Mesenchymal stem cell (in vitro differentiated cells and primary cell): Measurements from ENCODE around the gene SHF.

Source experiments
- DNase-seq: peaks from one replicate; pipeline ENCODE4 v3.0.0-alpha.2; 2013
- H2AFZ ChIP-seq: one replicate; pipeline ENCODE4 v1.6.1; 2013; ENCODE audit warnings: low read depth, mild to moderate bottlenecking, control low read depth, inconsistent platforms, low read length, moderate library complexity
- H2AK5ac ChIP-seq: 2 replicates; pipeline ENCODE4 v1.6.1; 2013; ENCODE audit warnings: low read length, moderate library complexity, mild to moderate bottlenecking, inconsistent platforms; ENCODE audit not compliant: severe bottlenecking
- H2BK120ac ChIP-seq: one replicate; pipeline ENCODE4 v1.6.1; 2013; ENCODE audit warnings: low read depth, mild to moderate bottlenecking, inconsistent platforms, low read length, moderate library complexity
- H2BK12ac ChIP-seq, 2 experiments: one replicate each; pipeline ENCODE4 v1.6.1; 2013; ENCODE audit warnings: inconsistent platforms in 2 of 2, low read length in 2 of 2, mild to moderate bottlenecking in 2 of 2, moderate library complexity in 2 of 2, control low read depth in 1 of 2
- H2BK15ac ChIP-seq: one replicate; pipeline ENCODE4 v1.6.1; 2013; ENCODE audit warnings: mild to moderate bottlenecking, low read depth, inconsistent platforms; ENCODE audit not compliant: poor library complexity, severe bottlenecking
- H2BK5ac ChIP-seq: 2 replicates; pipeline ENCODE4 v1.6.1; 2013; ENCODE audit warnings: low read depth, mild to moderate bottlenecking, low read length, control low read depth, inconsistent platforms; ENCODE audit not compliant: poor library complexity, severe bottlenecking
- H3K14ac ChIP-seq, 2 experiments: one replicate each; pipeline ENCODE4 v1.6.1; 2013; ENCODE audit warnings: inconsistent platforms in 2 of 2, low read length in 2 of 2, control low read depth in 1 of 2, mild to moderate bottlenecking in 1 of 2, moderate library complexity in 1 of 2
- H3K18ac ChIP-seq, 2 experiments: one replicate each; pipeline ENCODE4 v1.6.1; 2013; ENCODE audit warnings: inconsistent platforms in 2 of 2, low read length in 2 of 2, control low read depth in 1 of 2, low read depth in 1 of 2, mild to moderate bottlenecking in 1 of 2
- H3K23ac ChIP-seq, 2 experiments: one replicate each; pipeline ENCODE4 v1.6.1; 2013; ENCODE audit warnings: inconsistent platforms in 2 of 2, low read length in 2 of 2, mild to moderate bottlenecking in 2 of 2, moderate library complexity in 2 of 2, control low read depth in 1 of 2
- H3K27ac ChIP-seq: 2 replicates; pipeline ENCODE4 v1.5.1; 2013; ENCODE audit warnings: mild to moderate bottlenecking, moderate library complexity, low read length, control low read depth, inconsistent platforms; ENCODE audit not compliant: poor library complexity, severe bottlenecking
- H3K27me3 ChIP-seq, 2 experiments: 2 replicates each; pipeline versions ENCODE4 v1.6.1 to v1.7.0; 2013; ENCODE audit warnings: low read length in 2 of 2, mild to moderate bottlenecking in 2 of 2, moderate library complexity in 2 of 2, control low read depth in 1 of 2, inconsistent platforms in 1 of 2; ENCODE audit not compliant: control insufficient read depth in 1 of 2, insufficient read depth in 1 of 2
- H3K36me3 ChIP-seq, 2 experiments: 2 replicates each; pipeline versions ENCODE4 v1.6.1 to v1.7.0; 2013; ENCODE audit warnings: low read length in 2 of 2, control low read depth in 1 of 2, inconsistent platforms in 1 of 2, low read depth in 1 of 2, mild to moderate bottlenecking in 1 of 2; ENCODE audit not compliant: insufficient read depth in 2 of 2, control insufficient read depth in 1 of 2
- H3K4ac ChIP-seq, 2 experiments: one replicate each; pipeline ENCODE4 v1.6.1; 2013; ENCODE audit warnings: inconsistent platforms in 2 of 2, low read length in 2 of 2, mild to moderate bottlenecking in 2 of 2, moderate library complexity in 2 of 2, control low read depth in 1 of 2, low read depth in 1 of 2
- H3K4me1 ChIP-seq: 2 replicates; pipeline ENCODE4 v1.6.1; 2013; ENCODE audit warnings: low read depth, low read length, control low read depth; ENCODE audit not compliant: control insufficient read depth, insufficient read depth
- H3K4me2 ChIP-seq: 2 replicates; pipeline ENCODE4 v1.6.1; 2013; ENCODE audit warnings: low read length, mild to moderate bottlenecking, inconsistent platforms; ENCODE audit not compliant: poor library complexity, severe bottlenecking
- H3K4me3 ChIP-seq, 2 experiments: 2 replicates each; pipeline versions ENCODE4 v1.5.1 to v1.7.0; 2013; ENCODE audit warnings: low read length in 2 of 2, mild to moderate bottlenecking in 2 of 2, control low read depth in 1 of 2, low read depth in 1 of 2; ENCODE audit not compliant: insufficient read depth in 1 of 2
- H3K79me1 ChIP-seq: replicated peaks from 2 replicates; pipeline ENCODE4 v1.6.1; 2013; ENCODE audit warnings: mild to moderate bottlenecking, control low read depth, low read length, inconsistent platforms; ENCODE audit not compliant: poor library complexity, severe bottlenecking
- H3K9ac ChIP-seq: 2 replicates; pipeline ENCODE4 v1.7.0; 2013; ENCODE audit warnings: mild to moderate bottlenecking, low read length, moderate library complexity
- H3K9me3 ChIP-seq: 2 replicates; pipeline ENCODE4 v1.7.0; 2013; ENCODE audit warnings: mild to moderate bottlenecking, low read length; ENCODE audit not compliant: control insufficient read depth
- H4K8ac ChIP-seq: one replicate; pipeline ENCODE4 v1.6.1; 2013; ENCODE audit warnings: inconsistent platforms, mild to moderate bottlenecking, low read length, moderate library complexity
- H4K91ac ChIP-seq: one replicate; pipeline ENCODE4 v1.6.1; 2013; ENCODE audit warnings: mild to moderate bottlenecking, low read length, inconsistent platforms
- WGBS: methylation state at CpG from one replicate; pipeline ENCODE4 v1.1.7; 2013; ENCODE audit warnings: mixed read lengths; 5-methylcytosine and 5-hydroxymethylcytosine counted together

SHF gene

DNA sequence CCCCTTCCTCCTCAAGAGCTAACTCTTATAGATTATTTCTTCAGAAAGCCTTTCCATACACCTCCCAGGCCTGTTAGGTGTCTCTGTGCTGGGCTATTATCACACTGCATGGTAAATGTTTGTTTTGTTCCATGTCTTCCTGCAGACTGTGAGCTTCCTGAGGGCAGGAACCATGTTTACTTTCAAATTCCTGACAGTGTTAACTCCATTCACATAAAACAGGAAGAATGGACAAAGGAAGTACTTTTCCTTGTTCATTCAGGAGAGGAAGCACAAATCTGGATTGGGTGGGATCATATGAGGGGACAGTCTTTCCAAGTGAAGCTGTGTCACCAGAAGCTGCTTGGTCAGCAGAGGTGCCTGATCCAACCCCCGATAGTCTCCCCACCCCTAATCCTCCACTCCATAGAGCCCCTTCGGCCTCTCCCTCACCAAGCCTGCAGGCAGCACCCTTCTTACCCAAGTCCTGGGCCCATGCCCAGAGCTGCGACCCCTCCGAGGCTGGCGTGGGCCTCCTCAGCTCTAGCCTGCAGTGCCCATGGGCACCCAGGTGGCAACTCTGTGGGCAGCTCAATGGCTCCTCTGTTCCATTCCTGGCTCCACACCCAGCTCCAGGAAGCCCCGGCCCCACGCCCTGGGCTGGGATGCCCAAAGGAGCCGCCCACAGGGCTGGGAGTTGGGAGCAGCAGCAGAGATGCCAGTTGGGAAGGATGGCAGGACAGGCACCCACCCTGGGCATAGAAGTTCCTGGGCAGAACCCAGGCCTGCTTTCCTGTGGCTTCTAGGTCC is 6.9 kb downstream of the SHF start:
- no peaks in the 10 kb centered on the region for H3K9me3 ChIP-seq
- peak overlapping the region in 1 of 2 experiments; percentile 2 for H3K18ac ChIP-seq
- H2BK120ac ChIP-seq, result no peak overlapping the region
- H3K27ac ChIP-seq, result peak overlapping the region; percentile 46
- H3K27me3 ChIP-seq, result no peaks in the 10 kb centered on the region
- no peak overlapping the region for H3K4me3 ChIP-seq
- no peak overlapping the region for H2AFZ ChIP-seq
- H3K9ac ChIP-seq, result no peak overlapping the region
- H2BK15ac ChIP-seq, result no peak overlapping the region
- H2BK12ac ChIP-seq, result no peak overlapping the region
- no peak overlapping the region for H3K4me2 ChIP-seq
- H3K4me1 ChIP-seq, result peaks cover 25% of the 10 kb centered on the region
- peaks cover 0 to 6% of the 10 kb centered on the region in 2 experiments for H3K36me3 ChIP-seq
- no peak overlapping the region for H4K91ac ChIP-seq
- no peak overlapping the region for H3K4ac ChIP-seq
- WGBS, result 90% methylated on average over 7 of the region's 8 CpGs
- no peak for DNase-seq
- H3K23ac ChIP-seq, result no peak overlapping the region
- H3K79me1 ChIP-seq, result peaks cover 23% of the 10 kb centered on the region
- H2AK5ac ChIP-seq, result peak overlapping the region; percentile 16
- H2BK5ac ChIP-seq, result no peak overlapping the region
- no peak overlapping the region for H3K14ac ChIP-seq
- H4K8ac ChIP-seq, result no peak overlapping the region

DNA sequence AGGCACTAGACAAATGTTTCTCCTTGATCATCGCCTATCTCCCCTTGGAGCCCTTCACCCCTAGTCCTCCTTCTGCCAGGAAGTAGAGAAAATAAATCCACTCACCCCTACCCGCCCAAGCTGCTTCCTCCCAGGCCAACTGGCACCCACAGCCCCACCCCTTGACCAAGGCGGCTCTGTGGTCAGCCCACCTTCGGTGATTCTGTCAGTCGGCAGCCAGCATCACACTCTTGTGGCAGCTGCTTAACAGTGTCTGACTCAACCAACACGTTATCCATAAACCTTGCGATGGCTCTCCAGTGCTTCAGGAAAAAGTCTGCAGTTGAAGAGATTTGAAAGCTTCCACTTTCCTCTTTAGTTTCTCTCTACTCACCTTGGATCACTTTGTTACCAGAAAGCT is 7.6 kb downstream of the SHF start:
- Histone ChIP-seq H3K27ac (peak overlapping the region; percentile 46), H2AFZ (no peak overlapping the region), H3K79me1 (peaks cover 20% of the 10 kb centered on the region), H3K36me3 (peaks cover 0 to 9% of the 10 kb centered on the region in 2 experiments), H2BK120ac (no peak overlapping the region), H3K23ac (no peak overlapping the region), H3K14ac (no peak overlapping the region), H4K91ac (no peak overlapping the region), H3K4me2 (no peak overlapping the region), H2BK15ac (no peak overlapping the region), H2AK5ac (no peak overlapping the region), H3K9ac (no peak overlapping the region), H3K4ac (no peak overlapping the region), H2BK5ac (no peak overlapping the region), H4K8ac (no peak overlapping the region), H2BK12ac (no peak overlapping the region), H3K18ac (no peak overlapping the region), H3K9me3 (no peaks in the 10 kb centered on the region), H3K4me1 (peaks cover 24% of the 10 kb centered on the region), H3K4me3 (no peak overlapping the region), H3K27me3 (no peaks in the 10 kb centered on the region)
- no peak for DNase-seq
- WGBS, result 80% methylated on average over 7 of the region's 7 CpGs

GRCh38 chr15:45179221-45179985 is 8.4 kb downstream of the SHF start:
- 87% methylated on average over 13 of the region's 13 CpGs for WGBS
- peaks cover 15% of the 10 kb centered on the region for H3K79me1 ChIP-seq

GRCh38 chr15:45177285-45177684 is 10.5 kb downstream of the SHF start:
- H2BK12ac ChIP-seq, result no peak overlapping the region
- no peaks in the 10 kb centered on the region for H3K9me3 ChIP-seq
- no peak overlapping the region for H2BK15ac ChIP-seq
- H3K4me2 ChIP-seq, result no peak overlapping the region
- H4K8ac ChIP-seq, result no peak overlapping the region
- no peak overlapping the region for H3K4me3 ChIP-seq
- no peak overlapping the region for H3K9ac ChIP-seq
- peaks cover 19% of the 10 kb centered on the region for H3K4me1 ChIP-seq
- no peak overlapping the region for H2AK5ac ChIP-seq
- no peak overlapping the region for H2BK120ac ChIP-seq
- WGBS, result 86% methylated on average over 3 of the region's 3 CpGs
- no peak overlapping the region for H3K23ac ChIP-seq
- H3K27me3 ChIP-seq, result no peaks in the 10 kb centered on the region
- no peak overlapping the region for H3K4ac ChIP-seq
- H2BK5ac ChIP-seq, result no peak overlapping the region
- H2AFZ ChIP-seq, result no peak overlapping the region
- DNase-seq, result no peak
- H4K91ac ChIP-seq, result no peak overlapping the region
- no peak overlapping the region for H3K18ac ChIP-seq
- H3K36me3 ChIP-seq, result peaks cover 0 to 28% of the 10 kb centered on the region in 2 experiments
- H3K14ac ChIP-seq, result no peak overlapping the region
- peaks cover 14% of the 10 kb centered on the region for H3K79me1 ChIP-seq
- H3K27ac ChIP-seq, result no peak overlapping the region

More at GRCh38 chr15:45179221-45179985, 8.4 kb downstream of the SHF start:
- no peak overlapping the region for H2BK15ac ChIP-seq
- H4K91ac ChIP-seq, result no peak overlapping the region
- peaks cover 24% of the 10 kb centered on the region for H3K4me1 ChIP-seq
- H3K27ac ChIP-seq, result no peak overlapping the region
- H3K36me3 ChIP-seq, result peaks cover 0 to 16% of the 10 kb centered on the region in 2 experiments
- H3K14ac ChIP-seq, result no peak overlapping the region
- no peaks in the 10 kb centered on the region for H3K27me3 ChIP-seq
- no peak overlapping the region for H2BK120ac ChIP-seq
- H3K18ac ChIP-seq, result no peak overlapping the region
- peak overlapping the region; percentile 38 for H2AK5ac ChIP-seq
- no peak overlapping the region for H3K4me2 ChIP-seq
- no peak overlapping the region for H2BK12ac ChIP-seq
- H3K4ac ChIP-seq, result no peak overlapping the region
- no peaks in the 10 kb centered on the region for H3K9me3 ChIP-seq
- no peak overlapping the region for H3K9ac ChIP-seq
- H3K4me3 ChIP-seq, result no peak overlapping the region
- no peak for DNase-seq
- no peak overlapping the region for H2AFZ ChIP-seq
- H4K8ac ChIP-seq, result no peak overlapping the region
- H3K23ac ChIP-seq, result no peak overlapping the region
- no peak overlapping the region for H2BK5ac ChIP-seq
